D721Med (cell line): Measurements from ENCODE around the gene TMEM39A.
A peak's percentile ranks its signal among the peaks of the same experiment; 100 is the strongest.

Experiments
- DNase-seq: peaks from one replicate; pipeline ENCODE4 v3.0.0; 2011; ENCODE audit warnings: low spot score; ENCODE audit not compliant: insufficient read length
- FAIRE-seq: peaks from 2 replicates; lab custom pipeline; 2011; peaks lifted over from hg19 to GRCh38; lab: Jason Lieb, UNC
- TF ChIP-seq, protein P1 (sequence below): IDR thresholded peaks from 2 replicates; pipeline ENCODE4 v1.5.1; 2012; ENCODE audit warnings: mild to moderate bottlenecking, control low read depth; ENCODE audit not compliant: insufficient read depth; ENCODE audit errors: missing control alignments

Gene TMEM39A, protein sequence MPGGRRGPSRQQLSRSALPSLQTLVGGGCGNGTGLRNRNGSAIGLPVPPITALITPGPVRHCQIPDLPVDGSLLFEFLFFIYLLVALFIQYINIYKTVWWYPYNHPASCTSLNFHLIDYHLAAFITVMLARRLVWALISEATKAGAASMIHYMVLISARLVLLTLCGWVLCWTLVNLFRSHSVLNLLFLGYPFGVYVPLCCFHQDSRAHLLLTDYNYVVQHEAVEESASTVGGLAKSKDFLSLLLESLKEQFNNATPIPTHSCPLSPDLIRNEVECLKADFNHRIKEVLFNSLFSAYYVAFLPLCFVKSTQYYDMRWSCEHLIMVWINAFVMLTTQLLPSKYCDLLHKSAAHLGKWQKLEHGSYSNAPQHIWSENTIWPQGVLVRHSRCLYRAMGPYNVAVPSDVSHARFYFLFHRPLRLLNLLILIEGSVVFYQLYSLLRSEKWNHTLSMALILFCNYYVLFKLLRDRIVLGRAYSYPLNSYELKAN

GRCh38 chr3:119463171-119464169, at the start of gene TMEM39A:
TSS of gene TMEM39A (minus strand) at chr3:119463615. CDS start at chr3:119462074, 1,541 bp downstream.
- peak; percentile 92 for DNase-seq
- FAIRE-seq: peak; percentile 60
- TF ChIP-seq, protein P1, sequence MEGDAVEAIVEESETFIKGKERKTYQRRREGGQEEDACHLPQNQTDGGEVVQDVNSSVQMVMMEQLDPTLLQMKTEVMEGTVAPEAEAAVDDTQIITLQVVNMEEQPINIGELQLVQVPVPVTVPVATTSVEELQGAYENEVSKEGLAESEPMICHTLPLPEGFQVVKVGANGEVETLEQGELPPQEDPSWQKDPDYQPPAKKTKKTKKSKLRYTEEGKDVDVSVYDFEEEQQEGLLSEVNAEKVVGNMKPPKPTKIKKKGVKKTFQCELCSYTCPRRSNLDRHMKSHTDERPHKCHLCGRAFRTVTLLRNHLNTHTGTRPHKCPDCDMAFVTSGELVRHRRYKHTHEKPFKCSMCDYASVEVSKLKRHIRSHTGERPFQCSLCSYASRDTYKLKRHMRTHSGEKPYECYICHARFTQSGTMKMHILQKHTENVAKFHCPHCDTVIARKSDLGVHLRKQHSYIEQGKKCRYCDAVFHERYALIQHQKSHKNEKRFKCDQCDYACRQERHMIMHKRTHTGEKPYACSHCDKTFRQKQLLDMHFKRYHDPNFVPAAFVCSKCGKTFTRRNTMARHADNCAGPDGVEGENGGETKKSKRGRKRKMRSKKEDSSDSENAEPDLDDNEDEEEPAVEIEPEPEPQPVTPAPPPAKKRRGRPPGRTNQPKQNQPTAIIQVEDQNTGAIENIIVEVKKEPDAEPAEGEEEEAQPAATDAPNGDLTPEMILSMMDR: no peak

DNA sequence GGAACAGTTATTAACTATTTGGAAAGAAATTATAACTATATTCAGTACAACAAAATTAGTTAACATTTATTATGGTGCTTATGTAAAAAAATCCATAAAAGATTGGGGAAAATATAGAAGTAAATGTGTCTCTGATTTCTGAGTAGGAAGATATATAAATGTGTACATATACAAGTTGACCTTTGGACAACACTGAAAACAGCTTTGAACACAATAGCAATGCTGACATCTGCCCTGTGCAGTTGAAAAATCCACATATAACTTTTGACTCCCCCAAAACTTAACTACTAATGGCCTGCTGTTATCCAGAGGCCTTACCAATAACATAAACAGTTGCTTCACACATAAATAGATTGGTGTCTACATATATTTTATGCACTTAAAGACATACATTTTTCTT, 47.3 kb upstream of the TMEM39A start:
- DNase-seq (no peak), FAIRE-seq (no peak)
- TF ChIP-seq, protein P1: no peak

- FAIRE-seq (no peak), DNase-seq (no peak)
- TF ChIP-seq, protein P1: no peak
Observed at GRCh38 chr3:119508172-119508845, 44.9 kb upstream of the TMEM39A start.

GRCh38 chr3:119507404-119507803, 44.0 kb upstream of the TMEM39A start:
- FAIRE-seq (no peak), DNase-seq (no peak)
- TF ChIP-seq, protein P1: no peak

DNA sequence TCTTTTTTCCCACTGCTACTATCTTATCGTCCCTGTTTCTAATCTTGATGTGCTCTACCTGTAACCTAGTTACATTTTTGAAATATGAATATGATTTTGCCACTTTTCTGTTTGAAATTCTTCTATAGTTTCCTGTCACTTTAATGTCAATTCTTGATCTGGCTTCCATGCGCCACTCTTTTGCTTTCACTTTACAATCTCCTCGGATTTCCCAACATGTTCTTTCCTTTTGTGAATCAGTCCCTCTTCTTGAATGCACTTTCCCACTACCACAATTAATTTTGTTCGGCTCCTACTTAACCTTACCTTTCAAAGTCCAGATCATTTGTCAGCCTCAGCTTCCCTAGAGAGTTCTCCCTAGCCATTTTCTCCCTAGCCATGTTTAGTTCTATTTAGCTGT, 43.2 kb upstream of the TMEM39A start:
- TF ChIP-seq, protein P1: no peak
- peak; percentile 11 for FAIRE-seq
- no peak for DNase-seq

DNA sequence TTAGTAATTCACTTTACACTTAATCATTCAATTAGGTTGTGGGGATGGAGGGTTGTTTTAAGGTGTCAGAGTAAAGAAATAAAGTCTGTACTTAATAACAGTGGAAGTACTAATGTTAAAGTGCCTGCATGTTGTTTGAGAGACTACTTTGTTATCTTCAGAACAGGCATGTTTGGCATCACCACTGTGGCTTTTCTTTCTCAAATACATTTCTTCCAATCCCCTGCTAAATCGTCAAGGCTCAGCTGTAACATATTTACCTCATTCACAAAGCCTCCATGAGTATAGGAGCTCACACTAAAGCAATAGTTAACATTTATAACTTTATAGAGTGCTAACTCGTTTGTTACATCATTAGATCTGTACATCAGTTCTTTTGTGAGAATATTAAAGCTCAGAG, 37.5 kb upstream of the TMEM39A start:
- TF ChIP-seq, protein P1: no peak
- no peak for DNase-seq

More for the DNA sequence above, 37.5 kb upstream of the TMEM39A start:
- no peak for FAIRE-seq
